Measurements from ENCODE around the gene GBE1. TPM values are rescaled to one million over a fixed set of nuclear protein-coding genes. Genes with fewer than 3 reads are reported as not detected.

The GBE1 gene
- total and polyA plus RNA-seq, 9 of the 15 experiments (the other 6 are each of a cell fraction or from before 2014, with no cell fraction given), result 7.9 to 25.6 (median 13.1) TPM

GRCh38 chr3:81531846-81532245 is 229.6 kb downstream of the GBE1 start:
- POLR2A ChIA-PET, result no interaction called here
- H3K27ac ChIP-seq (ENCODE audit: extremely low read depth, low read depth, low read length), result no peak overlapping the region
- H3K9ac ChIP-seq (ENCODE audit: insufficient read depth in 1 of 2, low read depth in 2 of 2, low read length in 2 of 2), result no peak overlapping the region
- ATAC-seq, result no peak
- no peaks in the 10 kb centered on the region for H3K9me1 ChIP-seq (ENCODE audit: control insufficient read depth, insufficient read depth, low read length)
- no peak for TF ChIP-seq NCOA6 (IDR thresholded peaks at IDR 0.05)
- no peak for TF ChIP-seq ZFP30 (CRISPR knock-in tag; IDR thresholded peaks at IDR 0.05; ENCODE audit: borderline replicate concordance)
- no peak for TF ChIP-seq ETV5 (CRISPR knock-in tag; IDR thresholded peaks at IDR 0.05; ENCODE audit: low read depth)
- TF ChIP-seq ZNF707 (CRISPR knock-in tag; conservative IDR thresholded peaks at IDR 0.05), result no peak
- no peak for TF ChIP-seq NFXL1 (CRISPR knock-in tag; IDR thresholded peaks at IDR 0.05)
- TF ChIP-seq ETV1 (tag; conservative IDR thresholded peaks at IDR 0.05; ENCODE audit: low read depth), result no peak
- no peak for TF ChIP-seq TGIF2 (CRISPR knock-in tag; IDR thresholded peaks at IDR 0.05)
- TF ChIP-seq, protein P1, sequence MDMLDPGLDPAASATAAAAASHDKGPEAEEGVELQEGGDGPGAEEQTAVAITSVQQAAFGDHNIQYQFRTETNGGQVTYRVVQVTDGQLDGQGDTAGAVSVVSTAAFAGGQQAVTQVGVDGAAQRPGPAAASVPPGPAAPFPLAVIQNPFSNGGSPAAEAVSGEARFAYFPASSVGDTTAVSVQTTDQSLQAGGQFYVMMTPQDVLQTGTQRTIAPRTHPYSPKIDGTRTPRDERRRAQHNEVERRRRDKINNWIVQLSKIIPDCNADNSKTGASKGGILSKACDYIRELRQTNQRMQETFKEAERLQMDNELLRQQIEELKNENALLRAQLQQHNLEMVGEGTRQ (CRISPR knock-in tag; IDR thresholded peaks at IDR 0.05), result no peak
- no peak for TF ChIP-seq FIP1L1 (IDR thresholded peaks at IDR 0.05; ENCODE audit: low read depth, low read length, poor library complexity, severe bottlenecking)
- no peak for TF ChIP-seq FOS (IDR thresholded peaks at IDR 0.05; ENCODE audit: extremely low read depth, insufficient read length)
- no peak for TF ChIP-seq EZH2 (IDR thresholded peaks at IDR 0.05; ENCODE audit: borderline replicate concordance, low read depth, low read length)
- FAIRE-seq, result no peak
- no peak overlapping the region for H2AFZ ChIP-seq (ENCODE audit: low read depth, low read length)
- no TSS peak for BruUV-seq (replicated peaks)
- in situ Hi-C loops (cut with MboI) (no loop called here), intact Hi-C loops (cut with micrococcal nuclease) (no loop called here)
- DNase-seq (ENCODE audit: extremely low read depth in 1 of 4, low spot score in 3 of 4), result no peak
- H3K79me2 ChIP-seq (ENCODE audit: control insufficient read depth, insufficient read depth, low read length), result no peaks in the 10 kb centered on the region
- H3K4me3 ChIP-seq, result no peak overlapping the region
- H3K9me3 ChIP-seq (replicated peaks; ENCODE audit: control insufficient read depth, insufficient read depth, low read depth, low read length), result no peaks in the 10 kb centered on the region
- H4K20me1 ChIP-seq (replicated peaks; ENCODE audit: control insufficient read depth, insufficient read depth, low read length), result no peaks in the 10 kb centered on the region
- no peaks in the 10 kb centered on the region for H3K4me1 ChIP-seq (replicated peaks in 1 of 2; ENCODE audit: control insufficient read depth in 2 of 2, insufficient read depth in 2 of 2, low read length in 2 of 2)
- no peaks in the 10 kb centered on the region for H3K27me3 ChIP-seq (ENCODE audit: control insufficient read depth in 2 of 2, insufficient read depth in 2 of 2, low read length in 2 of 2)
- no peak overlapping the region for H3K4me2 ChIP-seq (ENCODE audit: insufficient read depth, low read length)
- no CpG with 5 or more reads among the region's 1 CpG for WGBS (ENCODE audit: insufficient coverage, low coverage, missing lambda C conversion rate)
- CTCF ChIA-PET (ENCODE audit: low intra/inter-chr PET ratio), result no interaction called here
- H3K36me3 ChIP-seq (ENCODE audit: control insufficient read depth, insufficient read depth, low read length), result 0 out of 3 replicates have a peak, but pooled peaks cover 6% of the 10 kb centered on the region
